DOHH2 (cell line): ENCODE results near the gene KRTAP21-1.

Source experiments
- H3F3A ChIP-seq: fragments of 200-600 bp; sonication (generic), shearing (Covaris generic); 2 replicates; pipeline ENCODE4 v1.6.0; 2016; ENCODE audit warnings: antibody characterized with exemption, mild to moderate bottlenecking; ENCODE audit not compliant: control insufficient read depth, insufficient read depth
- H3K27ac ChIP-seq: fragments of 200-600 bp; sonication (generic); 2 replicates; pipeline ENCODE4 v1.5.1; 2014; ENCODE audit warnings: low read depth, mild to moderate bottlenecking, low read length, moderate library complexity
- H3K27me3 ChIP-seq: fragments of 200-600 bp; sonication (generic); 2 replicates; pipeline ENCODE4 v1.6.1; 2014; ENCODE audit warnings: mild to moderate bottlenecking, low read length, mixed read lengths; ENCODE audit not compliant: control insufficient read depth
- H3K36me3 ChIP-seq: fragments of 200-600 bp; sonication (generic); 2 replicates; pipeline ENCODE4 v1.6.1; 2014; ENCODE audit warnings: mild to moderate bottlenecking, low read length, moderate library complexity, mixed read lengths; ENCODE audit not compliant: control insufficient read depth
- H3K4me1 ChIP-seq: fragments of 200-600 bp; sonication (generic); 2 replicates; pipeline ENCODE4 v1.6.1; 2014; ENCODE audit warnings: mild to moderate bottlenecking, low read length, mixed read lengths; ENCODE audit not compliant: control insufficient read depth
- H3K4me2 ChIP-seq: fragments of 200-600 bp; sonication (generic); 2 replicates; pipeline ENCODE4 v1.6.0; 2014; ENCODE audit warnings: mild to moderate bottlenecking, low read length, moderate library complexity
- H3K4me3 ChIP-seq: fragments of 200-600 bp; sonication (generic); 2 replicates; pipeline ENCODE4 v1.5.1; 2014; ENCODE audit warnings: mild to moderate bottlenecking, low read length, mixed read lengths
- H3K79me2 ChIP-seq: fragments of 200-600 bp; sonication (generic); 2 replicates; pipeline ENCODE4 v1.6.1; 2014; ENCODE audit warnings: mild to moderate bottlenecking, low read length, mixed read lengths; ENCODE audit not compliant: control insufficient read depth
- H3K9me2 ChIP-seq: fragments of 200-600 bp; sonication (generic); replicated peaks from 2 replicates; pipeline ENCODE4 v1.6.1; 2014; ENCODE audit warnings: mild to moderate bottlenecking, low read length, mixed read lengths; ENCODE audit not compliant: control insufficient read depth
- H3K9me3 ChIP-seq: fragments of 200-600 bp; sonication (generic); 2 replicates; pipeline ENCODE4 v1.6.1; 2014; ENCODE audit warnings: antibody characterized with exemption, low read length, mixed read lengths; ENCODE audit not compliant: control insufficient read depth, insufficient read depth
- H4K20me1 ChIP-seq: fragments of 200-600 bp; sonication (generic); 2 replicates; pipeline ENCODE4 v1.6.0; 2014; ENCODE audit warnings: low read depth, mild to moderate bottlenecking, antibody characterized with exemption, low read length, moderate library complexity; ENCODE audit not compliant: control insufficient read depth, insufficient read depth
- EZH2phosphoT487 ChIP-seq: fragments of 200-600 bp; sonication (generic); IDR thresholded peaks from 2 replicates; pipeline ENCODE4 v1.6.1; 2017; ENCODE audit warnings: borderline replicate concordance, mild to moderate bottlenecking, antibody characterized with exemption, low read length, moderate library complexity, mixed read lengths
- TF ChIP-seq, protein P1 (sequence below): fragments of 200-600 bp; sonication (generic); IDR thresholded peaks from one replicate; pipeline ENCODE4 v1.5.1; 2014; ENCODE audit warnings: antibody characterized with exemption, mild to moderate bottlenecking, low read depth, low read length; ENCODE audit not compliant: poor library complexity, severe bottlenecking

The KRTAP21-1 gene

DNA sequence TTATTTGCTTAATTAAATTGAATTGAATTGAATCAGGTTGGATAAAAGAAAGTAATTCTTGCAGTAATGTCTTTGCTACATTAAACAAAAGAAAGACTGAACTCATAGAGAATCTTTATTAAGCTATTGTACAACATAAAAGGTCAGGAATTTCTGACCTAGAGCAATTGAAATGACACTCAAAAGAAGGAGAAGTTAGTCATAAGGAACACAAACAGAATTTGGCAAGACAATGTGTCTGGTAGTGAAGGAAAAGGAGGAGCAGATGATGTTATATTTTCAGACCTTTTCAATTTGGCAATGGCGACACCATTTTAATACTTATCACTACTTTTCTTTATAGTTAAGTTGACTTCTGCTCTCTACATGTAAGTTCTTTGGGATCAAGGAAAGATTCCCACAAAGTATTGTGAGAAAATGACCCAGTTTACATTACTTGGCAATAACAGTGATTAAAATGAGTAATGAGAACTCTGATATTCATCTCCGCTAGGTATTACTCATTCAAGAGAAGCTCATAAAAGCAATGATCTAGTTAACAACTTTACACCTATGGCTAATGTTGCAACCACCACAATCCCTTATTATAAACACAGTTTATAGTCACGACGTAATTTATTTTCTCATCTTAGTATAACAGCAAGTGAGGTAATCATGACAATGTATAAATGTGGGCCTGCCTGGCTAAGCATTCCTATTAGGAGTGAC lies 14.7 kb upstream of the KRTAP21-1 start:
- Histone ChIP-seq H3F3A (no peaks in the 10 kb centered on the region), H3K4me2 (no peak overlapping the region), H3K4me3 (no peak overlapping the region), H3K9me3 (no peaks in the 10 kb centered on the region), H3K27me3 (no peaks in the 10 kb centered on the region), H3K4me1 (no peaks in the 10 kb centered on the region), H3K9me2 (no peaks in the 10 kb centered on the region), H3K36me3 (no peaks in the 10 kb centered on the region), H4K20me1 (no peaks in the 10 kb centered on the region), H3K79me2 (no peaks in the 10 kb centered on the region), H3K27ac (no peak overlapping the region)
- TF ChIP-seq, protein P1, sequence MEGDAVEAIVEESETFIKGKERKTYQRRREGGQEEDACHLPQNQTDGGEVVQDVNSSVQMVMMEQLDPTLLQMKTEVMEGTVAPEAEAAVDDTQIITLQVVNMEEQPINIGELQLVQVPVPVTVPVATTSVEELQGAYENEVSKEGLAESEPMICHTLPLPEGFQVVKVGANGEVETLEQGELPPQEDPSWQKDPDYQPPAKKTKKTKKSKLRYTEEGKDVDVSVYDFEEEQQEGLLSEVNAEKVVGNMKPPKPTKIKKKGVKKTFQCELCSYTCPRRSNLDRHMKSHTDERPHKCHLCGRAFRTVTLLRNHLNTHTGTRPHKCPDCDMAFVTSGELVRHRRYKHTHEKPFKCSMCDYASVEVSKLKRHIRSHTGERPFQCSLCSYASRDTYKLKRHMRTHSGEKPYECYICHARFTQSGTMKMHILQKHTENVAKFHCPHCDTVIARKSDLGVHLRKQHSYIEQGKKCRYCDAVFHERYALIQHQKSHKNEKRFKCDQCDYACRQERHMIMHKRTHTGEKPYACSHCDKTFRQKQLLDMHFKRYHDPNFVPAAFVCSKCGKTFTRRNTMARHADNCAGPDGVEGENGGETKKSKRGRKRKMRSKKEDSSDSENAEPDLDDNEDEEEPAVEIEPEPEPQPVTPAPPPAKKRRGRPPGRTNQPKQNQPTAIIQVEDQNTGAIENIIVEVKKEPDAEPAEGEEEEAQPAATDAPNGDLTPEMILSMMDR: no peak
- no peak for TF ChIP-seq EZH2phosphoT487

DNA sequence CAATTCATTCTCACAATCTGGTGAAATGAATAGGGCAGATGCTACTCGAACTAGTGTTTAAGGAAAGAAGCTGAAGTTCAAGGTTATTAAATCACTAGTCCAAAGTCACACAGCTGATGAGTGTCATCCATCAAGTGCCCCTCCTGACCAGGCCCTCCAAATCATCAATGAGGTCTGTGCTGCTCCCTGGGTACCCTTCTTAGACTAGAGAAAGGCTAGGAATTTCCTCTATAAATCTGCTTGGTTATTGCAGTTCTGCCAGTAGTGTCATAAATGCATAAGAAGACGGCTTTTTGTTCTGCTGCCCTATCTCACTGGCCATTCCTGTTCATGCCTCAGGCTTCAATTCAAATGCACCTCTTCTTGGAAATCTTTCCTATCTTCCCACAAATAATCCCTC lies 5.5 kb upstream of the KRTAP21-1 start:
- TF ChIP-seq, protein P1: no peak
- no peak for TF ChIP-seq EZH2phosphoT487

DNA sequence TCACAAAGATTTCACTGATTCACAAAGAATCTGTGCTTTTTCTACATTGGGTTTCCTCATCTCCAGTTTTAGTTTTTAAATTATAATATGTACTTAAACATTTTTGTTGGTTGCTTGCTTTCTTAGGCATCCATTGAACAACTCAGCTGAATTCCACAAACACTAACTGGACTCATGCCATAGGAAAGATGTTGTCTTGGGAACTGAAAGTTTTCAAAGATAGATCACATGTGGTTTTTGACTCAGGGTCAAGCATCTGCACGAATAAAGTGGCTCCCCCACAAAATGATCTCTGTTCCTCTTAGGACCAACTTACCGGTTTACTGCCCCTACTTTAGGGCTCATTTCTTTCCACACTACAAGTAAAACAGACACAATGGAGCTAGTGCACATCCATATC lies 3.1 kb upstream of the KRTAP21-1 start:
- H3K4me3 ChIP-seq: no peak overlapping the region
- H4K20me1 ChIP-seq: no peaks in the 10 kb centered on the region
- H3K27me3 ChIP-seq: no peaks in the 10 kb centered on the region
- no peaks in the 10 kb centered on the region for H3F3A ChIP-seq
- no peak overlapping the region for H3K27ac ChIP-seq
- H3K9me3 ChIP-seq: no peaks in the 10 kb centered on the region
- no peaks in the 10 kb centered on the region for H3K79me2 ChIP-seq
- no peak overlapping the region for H3K4me2 ChIP-seq
- no peaks in the 10 kb centered on the region for H3K9me2 ChIP-seq
- no peaks in the 10 kb centered on the region for H3K36me3 ChIP-seq
- TF ChIP-seq, protein P1: no peak
- no peak for TF ChIP-seq EZH2phosphoT487
- H3K4me1 ChIP-seq: no peaks in the 10 kb centered on the region

More for the DNA sequence above, 5.5 kb upstream of the KRTAP21-1 start:
- Histone ChIP-seq H4K20me1 (no peaks in the 10 kb centered on the region), H3K9me2 (no peaks in the 10 kb centered on the region), H3K9me3 (no peaks in the 10 kb centered on the region), H3K4me1 (no peaks in the 10 kb centered on the region), H3K36me3 (no peaks in the 10 kb centered on the region), H3F3A (no peaks in the 10 kb centered on the region), H3K27me3 (no peaks in the 10 kb centered on the region), H3K27ac (no peak overlapping the region), H3K4me2 (no peak overlapping the region), H3K79me2 (no peaks in the 10 kb centered on the region), H3K4me3 (no peak overlapping the region)
